Heart left ventricle (tissue), 13 donors: ENCODE measurements around the gene ZFAND6.

Experiments
- POLR2A ChIP-seq, 2 donors: fragments of 450-650 bp; IDR thresholded peaks; one replicate each; pipeline ENCODE4 v1.6.1; 2017; ENCODE audit warnings: antibody characterized with exemption in 2 of 2, mild to moderate bottlenecking in 2 of 2, moderate library complexity in 2 of 2
- TF ChIP-seq, protein P1 (sequence below), 12 donors: fragments of 200-600 bp; sonication (generic) in 4 of 12; IDR thresholded peaks; one replicate each; pipeline versions ENCODE4 v1.5.0 to v1.8.0; 2018 to 2022; ENCODE audit warnings: antibody characterized with exemption in 12 of 12, mild to moderate bottlenecking in 5 of 12
- donor health status: ischemic (EF 13 %, LVEDD 7.1; RV severe dilation, severe dysfunction).
- donor health status: DM: no; HTN: yes; CAD: no.
- donor health status: DM: no; HTN: no; CAD: no.
- donor health status: ischemic (EF 25% LVEDD 6.9; RV normal size, moderate dysfunction).
- donor health status: ischemic (EF 25% LVEDD 5.7; RV mildly dilated, moderate dysfunction).
- donor health status: ischemic (EF 35%, LVEDD 5.7; RV mildly dilated, moderate dysfunction).
- donor health status: nonischemic (EF 11% LVEDD 7.7; RV severe dilation, severe dysfunction).
- donor health status: DM: yes; HTN: yes; CAD: no.
- donor health status: PGD.
- donor health status: ischemic (EF 29% LVEDD 5.4; RV normal size, mild dysfunction).
- donor health status: nonischemic (EF 23%, LVEDD 6.1; RV moderate dilation, normal function).

GRCh38 chr15:80070840-80071239, 11.4 kb downstream of the ZFAND6 start:
- TF ChIP-seq, protein P1, sequence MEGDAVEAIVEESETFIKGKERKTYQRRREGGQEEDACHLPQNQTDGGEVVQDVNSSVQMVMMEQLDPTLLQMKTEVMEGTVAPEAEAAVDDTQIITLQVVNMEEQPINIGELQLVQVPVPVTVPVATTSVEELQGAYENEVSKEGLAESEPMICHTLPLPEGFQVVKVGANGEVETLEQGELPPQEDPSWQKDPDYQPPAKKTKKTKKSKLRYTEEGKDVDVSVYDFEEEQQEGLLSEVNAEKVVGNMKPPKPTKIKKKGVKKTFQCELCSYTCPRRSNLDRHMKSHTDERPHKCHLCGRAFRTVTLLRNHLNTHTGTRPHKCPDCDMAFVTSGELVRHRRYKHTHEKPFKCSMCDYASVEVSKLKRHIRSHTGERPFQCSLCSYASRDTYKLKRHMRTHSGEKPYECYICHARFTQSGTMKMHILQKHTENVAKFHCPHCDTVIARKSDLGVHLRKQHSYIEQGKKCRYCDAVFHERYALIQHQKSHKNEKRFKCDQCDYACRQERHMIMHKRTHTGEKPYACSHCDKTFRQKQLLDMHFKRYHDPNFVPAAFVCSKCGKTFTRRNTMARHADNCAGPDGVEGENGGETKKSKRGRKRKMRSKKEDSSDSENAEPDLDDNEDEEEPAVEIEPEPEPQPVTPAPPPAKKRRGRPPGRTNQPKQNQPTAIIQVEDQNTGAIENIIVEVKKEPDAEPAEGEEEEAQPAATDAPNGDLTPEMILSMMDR (IDR thresholded peaks at IDR 0.05): no peak
- no peak for TF ChIP-seq POLR2A (IDR thresholded peaks at IDR 0.05)
